Nephron (organoid): Measurements from ENCODE around the gene PAPOLB.

Source experiments
- H3K27ac Mint-ChIP-seq, 3 experiments: 2 replicates each; pipeline ENCODE4 v1.8.0; 2020; ENCODE audit warnings: mixed read lengths in 3 of 3, mild to moderate bottlenecking in 2 of 3, moderate library complexity in 1 of 3
- H3K27me3 Mint-ChIP-seq: 2 replicates; pipeline ENCODE4 v1.8.0; 2021; ENCODE audit warnings: low read depth, mild to moderate bottlenecking, moderate library complexity, mixed read lengths
- H3K36me3 Mint-ChIP-seq: 2 replicates; pipeline ENCODE4 v1.8.0; 2020; ENCODE audit warnings: low read depth, mixed read lengths
- H3K4me1 Mint-ChIP-seq: 2 replicates; pipeline ENCODE4 v1.8.0; 2020; ENCODE audit warnings: mixed read lengths
- H3K4me3 Mint-ChIP-seq, 3 experiments: 2 replicates each; pipeline ENCODE4 v1.8.0; 2020; ENCODE audit warnings: mild to moderate bottlenecking in 3 of 3, mixed read lengths in 3 of 3, moderate library complexity in 2 of 3
- H3K9me3 Mint-ChIP-seq: 2 replicates; pipeline ENCODE4 v1.8.0; 2020; ENCODE audit warnings: mixed read lengths
- TF ChIP-seq, protein P1 (sequence below), 3 experiments: fragments of 200-600 bp; sonication (generic); IDR thresholded peaks; one replicate each; pipeline ENCODE4 v1.5.0; 2021; ENCODE audit warnings: antibody characterized with exemption in 3 of 3; ENCODE audit not compliant: unreplicated experiment in 3 of 3

Gene PAPOLB

GRCh38 chr7:4862156-4862555, 326 bp upstream of the PAPOLB start:
- H3K27ac Mint-ChIP-seq, result no peak overlapping the region
- no peaks in the 10 kb centered on the region for H3K4me1 Mint-ChIP-seq
- peaks cover 4% of the 10 kb centered on the region for H3K36me3 Mint-ChIP-seq

DNA sequence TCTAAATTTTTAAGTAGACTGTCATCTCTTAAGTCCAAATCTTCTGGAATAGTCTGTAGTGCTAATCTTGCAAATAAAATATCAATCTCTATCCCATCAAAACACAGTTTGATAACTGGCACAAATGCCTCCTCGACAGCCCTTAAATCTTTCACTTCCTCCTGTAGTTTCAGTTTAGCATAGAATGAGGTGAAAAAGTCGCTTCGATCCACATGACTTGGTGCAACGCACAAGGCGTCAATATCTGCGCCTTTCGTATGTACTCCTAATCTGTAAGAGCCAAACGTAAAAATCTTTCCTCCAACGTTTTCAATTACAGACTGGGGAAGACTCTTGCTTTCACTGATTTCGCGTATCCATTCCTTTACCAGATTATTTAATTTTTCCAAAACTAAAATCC, 603 bp downstream of the PAPOLB start:
- Mint-ChIP-seq H3K27ac (no peak overlapping the region), H3K27me3 (no peaks in the 10 kb centered on the region), H3K9me3 (peaks cover 17% of the 10 kb centered on the region), H3K4me3 (no peak overlapping the region), H3K36me3 (peaks cover 4% of the 10 kb centered on the region), H3K4me1 (no peaks in the 10 kb centered on the region)
- TF ChIP-seq, protein P1, sequence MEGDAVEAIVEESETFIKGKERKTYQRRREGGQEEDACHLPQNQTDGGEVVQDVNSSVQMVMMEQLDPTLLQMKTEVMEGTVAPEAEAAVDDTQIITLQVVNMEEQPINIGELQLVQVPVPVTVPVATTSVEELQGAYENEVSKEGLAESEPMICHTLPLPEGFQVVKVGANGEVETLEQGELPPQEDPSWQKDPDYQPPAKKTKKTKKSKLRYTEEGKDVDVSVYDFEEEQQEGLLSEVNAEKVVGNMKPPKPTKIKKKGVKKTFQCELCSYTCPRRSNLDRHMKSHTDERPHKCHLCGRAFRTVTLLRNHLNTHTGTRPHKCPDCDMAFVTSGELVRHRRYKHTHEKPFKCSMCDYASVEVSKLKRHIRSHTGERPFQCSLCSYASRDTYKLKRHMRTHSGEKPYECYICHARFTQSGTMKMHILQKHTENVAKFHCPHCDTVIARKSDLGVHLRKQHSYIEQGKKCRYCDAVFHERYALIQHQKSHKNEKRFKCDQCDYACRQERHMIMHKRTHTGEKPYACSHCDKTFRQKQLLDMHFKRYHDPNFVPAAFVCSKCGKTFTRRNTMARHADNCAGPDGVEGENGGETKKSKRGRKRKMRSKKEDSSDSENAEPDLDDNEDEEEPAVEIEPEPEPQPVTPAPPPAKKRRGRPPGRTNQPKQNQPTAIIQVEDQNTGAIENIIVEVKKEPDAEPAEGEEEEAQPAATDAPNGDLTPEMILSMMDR (IDR thresholded peaks at IDR 0.05; ENCODE audit: unreplicated experiment in 3 of 3), result no peak

More at GRCh38 chr7:4862156-4862555, 326 bp upstream of the PAPOLB start:
- H3K27me3 Mint-ChIP-seq, result no peaks in the 10 kb centered on the region
- TF ChIP-seq, protein P1 (IDR thresholded peaks at IDR 0.05; ENCODE audit: unreplicated experiment in 3 of 3), result no peak
- H3K4me3 Mint-ChIP-seq, result no peak overlapping the region
- peaks cover 22% of the 10 kb centered on the region for H3K9me3 Mint-ChIP-seq

- no peaks in the 10 kb centered on the region for H3K36me3 Mint-ChIP-seq
- no peak overlapping the region for H3K27ac Mint-ChIP-seq
- H3K9me3 Mint-ChIP-seq, result peaks cover 3% of the 10 kb centered on the region
- no peaks in the 10 kb centered on the region for H3K27me3 Mint-ChIP-seq
- no peaks in the 10 kb centered on the region for H3K4me1 Mint-ChIP-seq
- H3K4me3 Mint-ChIP-seq, result no peak overlapping the region
- TF ChIP-seq, protein P1 (IDR thresholded peaks at IDR 0.05; ENCODE audit: unreplicated experiment in 3 of 3), result no peak
Measured at GRCh38 chr7:4857189-4857588, 4.6 kb downstream of the PAPOLB start.

DNA sequence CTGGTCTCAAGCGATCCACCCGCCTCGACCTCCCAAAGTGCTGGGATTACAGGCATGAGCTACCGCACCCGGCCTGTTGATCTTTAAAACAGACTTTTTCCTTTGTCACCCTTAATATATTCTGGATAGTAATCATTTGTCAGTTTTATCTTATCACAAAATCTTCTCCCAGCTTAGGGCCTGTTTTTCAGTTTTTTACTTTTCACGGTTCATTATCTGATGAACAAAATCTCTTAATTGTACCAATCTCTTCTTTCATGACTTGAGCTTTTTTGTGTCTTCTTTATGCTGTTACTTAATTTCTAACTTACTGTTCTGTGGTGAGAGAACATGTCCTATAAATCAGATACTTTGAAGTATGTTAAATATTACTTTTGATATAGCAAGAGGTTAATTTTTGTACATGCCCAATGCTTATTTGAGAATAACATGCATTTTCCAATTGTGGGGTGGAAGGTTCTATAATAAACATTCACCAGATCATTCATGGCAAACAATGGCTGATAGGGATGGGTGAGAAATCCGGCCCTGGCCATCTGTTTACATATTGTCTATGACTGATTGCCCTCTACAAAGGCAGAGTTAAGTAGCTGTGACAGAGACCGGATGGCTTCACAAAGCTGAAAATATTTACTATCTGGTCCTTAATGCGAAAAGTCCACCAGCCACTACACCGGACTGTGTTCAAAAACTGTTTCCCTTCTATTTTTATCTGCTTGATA, 5.3 kb downstream of the PAPOLB start:
- no peak overlapping the region for H3K4me3 Mint-ChIP-seq
- H3K9me3 Mint-ChIP-seq, result peaks cover 6% of the 10 kb centered on the region
- TF ChIP-seq, protein P1 (IDR thresholded peaks at IDR 0.05; ENCODE audit: unreplicated experiment in 3 of 3), result no peak
- H3K4me1 Mint-ChIP-seq, result no peaks in the 10 kb centered on the region
- H3K36me3 Mint-ChIP-seq, result no peaks in the 10 kb centered on the region
- no peak overlapping the region for H3K27ac Mint-ChIP-seq
- H3K27me3 Mint-ChIP-seq, result no peaks in the 10 kb centered on the region

GRCh38 chr7:4854916-4855315, 6.9 kb downstream of the PAPOLB start:
- TF ChIP-seq, protein P1 (IDR thresholded peaks at IDR 0.05; ENCODE audit: unreplicated experiment in 3 of 3), result no peak
- H3K27ac Mint-ChIP-seq, result no peak overlapping the region
- H3K4me3 Mint-ChIP-seq, result no peak overlapping the region
- no peaks in the 10 kb centered on the region for H3K4me1 Mint-ChIP-seq
- H3K36me3 Mint-ChIP-seq, result no peaks in the 10 kb centered on the region
- H3K9me3 Mint-ChIP-seq, result peaks cover 12% of the 10 kb centered on the region
- peaks cover 3% of the 10 kb centered on the region for H3K27me3 Mint-ChIP-seq
